HG03135 (cell line): Measurements from ENCODE around the gene NFYA.

Experiments used
- ATAC-seq: cut with Tn5 transposase; IDR thresholded peaks from one replicate; pipeline ENCODE4 v1.9.1; 2021; ENCODE audit warnings: mild to moderate bottlenecking, moderate library complexity; ENCODE audit not compliant: unreplicated experiment

Gene NFYA

GRCh38 chr6:41071923-41072835, 595 bp upstream of the NFYA start, which contains the start of gene OARD1:
OARD1 (minus strand) TSS chr6:41072356; CDS start chr6:41071634, 722 bp downstream.
- peak; percentile 59 for ATAC-seq

- peak; percentile 25 for ATAC-seq
Measured at GRCh38 chr6:41073203-41073967, 611 bp downstream of the NFYA start.

DNA sequence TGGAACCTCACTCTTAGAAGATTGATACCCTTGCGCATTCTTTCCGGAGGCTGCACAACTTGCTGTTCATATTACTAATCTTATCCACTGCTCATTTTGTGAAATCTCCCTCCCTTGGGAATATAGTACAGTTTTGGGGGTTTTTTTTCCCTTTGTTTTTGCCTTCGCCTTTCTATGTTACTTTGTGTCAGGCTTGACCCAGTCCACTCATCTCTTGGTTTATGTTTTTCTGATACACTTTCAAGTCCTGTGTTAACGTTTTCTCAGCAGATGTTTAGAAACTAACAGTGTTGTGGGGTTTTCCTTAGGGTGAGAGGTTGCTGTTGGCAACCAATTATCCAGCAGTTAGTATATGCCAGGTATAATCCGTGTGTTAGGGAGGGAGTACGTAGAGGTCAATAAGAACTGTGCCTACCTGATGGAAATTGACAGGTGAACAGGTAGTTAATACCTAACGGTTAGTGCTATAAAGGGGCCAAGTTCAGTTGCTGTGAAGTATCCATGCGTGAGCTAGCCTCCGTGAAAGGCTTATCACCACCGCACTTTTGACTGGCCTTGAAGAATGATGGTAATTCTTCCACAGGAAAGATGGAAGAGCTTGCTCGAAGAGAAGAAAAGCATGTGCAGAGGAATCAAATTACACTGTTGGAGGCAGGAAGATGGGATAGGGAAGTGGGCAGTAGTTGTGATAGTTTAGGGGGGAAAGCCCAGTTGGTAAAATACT, 1.4 kb downstream of the NFYA start:
- ATAC-seq = no peak

DNA sequence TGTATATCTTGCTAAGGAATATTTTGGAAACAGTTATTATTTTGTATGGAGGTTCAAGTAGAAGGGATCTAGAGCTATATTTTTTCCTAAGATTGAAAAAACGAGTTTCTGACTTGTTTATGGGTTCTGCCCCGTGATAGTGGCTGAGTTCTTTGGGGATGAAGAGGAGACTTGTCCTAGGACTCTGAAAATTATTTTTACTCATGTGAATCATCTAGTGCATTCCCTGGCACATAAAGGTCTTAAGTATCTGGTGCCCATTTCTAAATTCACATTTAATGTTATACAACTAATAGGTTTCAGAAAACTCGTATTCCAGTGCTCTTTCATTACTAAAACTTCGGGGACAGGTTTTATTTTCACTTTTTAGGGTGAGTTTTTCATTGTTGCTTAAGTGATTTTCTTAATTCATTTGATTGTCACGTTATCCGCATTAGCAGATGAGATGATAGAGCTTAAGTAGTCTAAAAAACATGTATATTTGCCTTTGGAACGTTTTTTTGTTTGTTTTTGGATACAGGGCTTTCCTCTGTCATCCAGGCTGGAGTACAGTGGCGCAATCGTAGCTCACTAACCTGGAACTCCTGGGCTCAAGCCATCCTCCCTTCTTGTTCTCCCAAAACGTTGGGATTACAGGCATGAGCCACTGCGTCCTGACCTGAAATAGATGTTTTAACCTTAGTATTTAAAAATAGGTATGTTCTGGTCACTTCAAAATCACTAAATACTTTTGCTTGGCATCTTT, 2.1 kb downstream of the NFYA start:
- no peak for ATAC-seq

DNA sequence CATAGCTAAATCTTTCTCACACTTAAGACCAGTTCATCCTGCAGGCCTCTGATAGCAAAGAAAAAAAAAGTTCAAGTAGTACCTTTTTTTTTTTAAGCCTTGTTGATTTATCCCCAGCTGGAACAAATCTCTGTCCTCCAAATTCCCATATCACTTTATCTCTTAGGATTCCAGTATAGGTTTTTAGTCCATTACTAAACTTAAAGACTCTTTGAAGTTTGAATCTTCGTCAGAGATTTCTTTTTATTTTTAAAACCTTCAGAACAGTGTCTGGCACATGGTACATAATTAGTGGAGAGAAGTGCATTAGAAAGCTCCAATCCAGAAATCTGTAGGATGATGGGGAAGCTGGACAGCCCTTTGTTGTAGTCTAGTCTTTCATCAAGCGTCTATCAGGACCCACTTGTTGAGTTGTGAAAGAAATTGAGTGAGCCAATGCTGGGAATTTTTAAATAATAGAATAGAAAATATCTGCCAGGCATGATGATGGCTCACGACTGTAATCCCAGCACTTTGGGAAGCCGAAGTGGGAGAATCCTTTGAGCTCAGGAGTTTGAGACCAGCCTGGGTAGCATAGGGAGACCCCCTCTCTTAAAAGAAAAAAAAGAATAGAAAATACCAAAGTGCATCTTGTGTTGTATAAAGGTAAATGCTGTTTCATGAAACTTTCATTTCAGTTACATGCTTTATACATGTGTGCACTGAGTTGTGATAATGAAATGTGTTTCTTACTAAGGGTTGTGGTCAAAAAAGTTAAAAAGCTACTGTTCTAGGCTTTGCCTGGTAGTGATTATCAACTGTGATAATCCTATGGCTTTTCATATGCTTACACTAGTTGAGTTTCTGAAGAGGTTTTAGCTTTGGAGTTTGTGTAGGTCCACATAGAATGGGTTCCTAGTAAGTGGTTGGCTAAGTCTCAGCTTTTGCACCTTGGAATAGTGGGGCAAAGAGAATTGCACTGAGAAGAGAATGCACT, 3.2 kb downstream of the NFYA start:
- no peak for ATAC-seq

GRCh38 chr6:41077536-41077935, 4.8 kb downstream of the NFYA start:
- ATAC-seq = no peak

GRCh38 chr6:41078101-41078500, 5.3 kb downstream of the NFYA start:
- ATAC-seq = no peak

DNA sequence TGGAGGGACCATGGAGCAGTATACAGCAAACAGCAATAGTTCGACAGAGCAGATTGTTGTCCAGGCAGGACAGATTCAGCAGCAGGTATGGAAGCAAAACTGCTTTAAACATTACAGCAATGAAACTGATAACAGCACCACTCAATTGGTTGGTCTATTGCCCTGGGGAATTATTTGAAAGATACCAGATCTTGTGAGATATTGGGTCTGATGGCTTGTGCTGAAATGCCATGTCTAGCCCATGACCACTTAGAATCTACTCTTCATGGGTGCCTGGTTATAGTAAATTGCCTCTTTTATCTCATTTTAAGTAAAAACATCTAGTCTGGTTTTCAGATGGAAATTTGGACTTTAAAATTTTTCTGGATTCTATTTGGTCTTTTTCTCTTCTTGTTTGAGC, 6.3 kb downstream of the NFYA start:
- no peak for ATAC-seq

GRCh38 chr6:41080621-41081020, 7.8 kb downstream of the NFYA start:
- no peak for ATAC-seq

DNA sequence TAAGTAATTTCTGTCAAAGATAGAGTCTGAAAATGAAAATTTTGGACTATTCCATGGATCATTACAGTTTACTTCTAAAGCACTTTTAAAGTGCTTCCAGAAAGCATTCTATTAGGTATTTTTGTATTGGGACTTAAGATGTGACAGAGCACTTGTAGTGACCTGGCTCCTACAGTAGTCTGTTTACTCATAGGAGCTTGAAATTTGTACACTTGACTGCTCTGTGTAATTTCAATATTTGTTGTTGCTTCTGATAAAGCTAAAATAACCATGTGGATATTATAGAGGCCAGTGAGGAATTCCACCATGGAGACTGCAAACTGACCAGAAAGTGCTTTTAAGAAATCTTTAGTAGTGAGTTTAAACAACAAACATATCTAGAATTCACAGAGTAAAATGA, 10.3 kb downstream of the NFYA start:
- no peak for ATAC-seq

DNA sequence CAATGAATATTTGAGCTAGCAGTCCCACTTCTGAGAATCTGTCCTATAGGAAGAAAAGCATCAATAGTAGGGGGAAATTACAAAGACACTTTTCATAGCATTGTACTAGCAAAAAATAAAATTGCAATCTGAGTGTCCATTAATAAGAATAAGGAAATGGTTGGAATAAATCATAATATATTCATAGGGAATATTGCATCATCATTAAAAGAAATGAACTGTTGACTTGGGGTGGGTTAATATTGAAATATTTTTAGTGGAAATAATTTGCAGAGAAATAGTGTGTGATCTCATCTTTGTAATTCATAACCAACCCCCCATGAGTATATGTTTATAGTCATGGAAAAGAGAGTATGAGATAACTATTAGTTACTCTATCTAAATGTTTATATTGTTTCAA, 12.4 kb downstream of the NFYA start:
- ATAC-seq = no peak

GRCh38 chr6:41088451-41088850, 15.7 kb downstream of the NFYA start:
- ATAC-seq = no peak

DNA sequence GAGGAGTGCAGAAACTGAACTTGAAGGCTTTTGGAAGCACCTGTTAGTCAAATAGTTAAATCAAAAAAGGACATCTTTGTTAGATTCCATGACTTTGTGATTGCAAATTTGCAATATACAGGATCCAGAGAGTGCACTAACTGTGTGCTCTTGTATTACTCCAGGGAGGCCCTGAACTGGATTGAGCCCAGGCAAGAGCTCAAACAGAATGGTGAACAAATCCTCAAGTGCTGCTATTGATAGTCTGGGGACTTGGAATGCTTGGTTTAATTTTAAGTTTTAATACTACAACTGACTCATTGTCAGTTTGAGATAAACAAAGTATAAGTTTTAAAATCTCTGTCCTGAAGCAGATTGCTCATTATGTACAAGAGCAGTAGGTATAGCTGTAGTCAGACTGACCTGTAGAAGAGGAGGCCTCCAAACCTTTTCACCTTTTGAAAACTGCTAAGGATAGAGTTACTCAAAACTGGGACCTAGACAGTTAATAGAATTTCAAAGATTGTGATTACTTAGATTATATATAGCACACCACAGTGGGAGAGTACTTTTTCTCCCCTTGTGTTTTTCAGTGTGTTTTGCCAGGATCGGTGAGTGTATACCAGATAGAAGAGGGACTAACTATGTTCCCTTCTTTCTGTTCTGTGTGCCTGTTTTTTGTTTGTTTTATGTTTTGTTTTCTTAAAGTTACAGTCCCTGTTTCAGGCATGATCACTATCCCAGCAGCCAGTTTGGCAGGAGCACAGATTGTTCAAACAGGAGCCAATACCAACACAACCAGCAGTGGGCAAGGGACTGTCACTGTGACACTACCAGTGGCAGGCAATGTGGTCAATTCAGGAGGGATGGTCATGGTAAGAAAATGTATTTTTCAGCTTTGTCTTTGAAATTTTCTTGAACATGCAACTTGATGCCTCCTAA, 18.3 kb downstream of the NFYA start:
- no peak for ATAC-seq

DNA sequence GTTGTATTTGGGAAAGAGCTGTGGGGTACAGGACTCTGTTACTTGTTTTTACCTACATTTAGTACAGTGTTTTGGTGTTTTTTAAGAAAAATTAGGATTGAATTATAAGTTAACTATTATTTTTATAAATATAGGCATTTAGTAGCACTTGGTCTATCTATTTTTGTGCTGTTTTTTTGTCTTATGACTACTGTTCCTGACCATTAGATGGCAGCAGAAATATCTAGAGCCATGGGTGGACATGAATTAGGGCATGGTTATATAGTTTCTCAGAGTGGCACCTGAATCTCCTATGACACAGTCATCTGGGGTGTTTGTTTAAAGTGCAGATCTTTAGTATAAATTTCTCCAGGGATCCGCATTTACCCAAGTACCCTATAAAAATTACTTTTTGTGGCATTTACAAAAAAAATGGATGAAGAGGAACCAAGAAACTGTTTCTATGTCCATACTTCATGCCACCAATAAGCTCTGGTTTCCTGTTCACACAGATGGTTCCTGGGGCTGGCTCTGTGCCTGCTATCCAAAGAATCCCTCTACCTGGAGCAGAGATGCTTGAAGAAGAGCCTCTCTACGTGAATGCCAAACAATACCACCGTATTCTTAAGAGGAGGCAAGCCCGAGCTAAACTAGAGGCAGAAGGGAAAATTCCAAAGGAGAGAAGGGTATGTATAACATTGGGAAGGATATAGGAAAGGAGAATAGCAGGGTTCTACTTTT, 19.8 kb downstream of the NFYA start:
- no peak for ATAC-seq

DNA sequence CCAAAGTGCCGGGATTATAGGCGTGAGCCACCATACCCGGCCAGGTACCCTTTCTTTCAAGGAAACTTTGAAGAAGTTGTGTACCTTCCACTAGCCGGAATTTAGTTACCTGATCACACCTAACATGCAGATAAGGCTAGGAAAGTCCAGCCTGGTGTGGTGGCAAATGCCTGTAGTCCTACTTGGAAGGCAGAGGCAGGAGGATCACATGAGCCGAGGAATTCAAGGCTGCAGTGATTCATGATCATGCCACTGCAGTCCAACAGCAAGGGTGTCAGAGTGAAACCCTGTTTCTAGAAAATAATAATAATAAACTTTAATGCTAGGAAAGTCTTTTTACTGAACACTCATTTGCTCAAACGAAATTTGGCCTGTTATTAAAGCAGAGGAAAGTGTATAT, 21.0 kb downstream of the NFYA start:
- ATAC-seq = no peak

DNA sequence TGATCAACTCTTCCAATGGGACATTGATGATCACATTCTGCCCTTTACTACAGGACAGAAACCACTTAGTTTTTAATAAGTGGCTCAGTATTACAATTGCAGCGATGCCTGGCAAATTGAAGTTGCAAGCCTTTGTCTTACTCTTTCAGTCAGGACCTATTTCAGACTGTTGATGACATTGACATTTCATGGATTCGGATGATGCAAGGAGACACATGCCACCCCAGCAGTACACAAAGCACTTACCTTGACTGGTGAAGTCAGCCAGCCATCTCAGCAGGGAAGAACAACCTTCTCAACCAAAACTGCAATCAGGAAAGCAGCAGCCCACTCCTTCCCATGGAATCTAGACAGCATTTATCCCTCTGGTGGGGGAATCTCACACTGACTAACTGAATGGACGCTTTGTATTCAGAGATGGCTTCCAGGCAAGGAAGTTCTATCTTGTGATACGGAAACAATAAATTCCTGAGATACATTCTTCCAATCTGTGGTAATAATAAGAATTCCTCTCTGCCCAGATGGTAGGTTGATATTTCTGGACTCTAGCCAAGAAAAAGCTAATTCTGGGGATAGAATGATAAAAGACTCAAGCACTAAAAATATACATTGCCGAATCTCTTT, 24.8 kb downstream of the NFYA start:
- ATAC-seq = no peak

- ATAC-seq = no peak
Measured at GRCh38 chr6:41098366-41098765, 25.6 kb downstream of the NFYA start.
